AG08396 (cell line): ENCODE data around the gene C6orf141.

Source experiments
- DNase-seq: peaks from one replicate; pipeline ENCODE4 v3.0.0; 2012; ENCODE audit warnings: low spot score, mixed read lengths

The C6orf141 gene

GRCh38 chr6:49539102-49539501 lies 11.4 kb upstream of the C6orf141 start:
- no peak for DNase-seq

GRCh38 chr6:49540614-49541013 lies 9.9 kb upstream of the C6orf141 start:
- no peak for DNase-seq

GRCh38 chr6:49541210-49541724 lies 9.2 kb upstream of the C6orf141 start:
- DNase-seq: no peak

- DNase-seq: no peak
These were observed 8.5 kb upstream of the C6orf141 start for GRCh38 chr6:49541936-49542335.

GRCh38 chr6:49543087-49543858 lies 7.2 kb upstream of the C6orf141 start:
- no peak for DNase-seq

- no peak for DNase-seq
These were observed 4.1 kb upstream of the C6orf141 start for GRCh38 chr6:49546331-49546730.

- no peak for DNase-seq
These were observed 1.7 kb upstream of the C6orf141 start for GRCh38 chr6:49548613-49549304.

GRCh38 chr6:49549691-49550491 lies 577 bp upstream of the C6orf141 start:
- no peak for DNase-seq

GRCh38 chr6:49551078-49551865 lies 804 bp downstream of the C6orf141 start:
- DNase-seq: no peak

- no peak for DNase-seq
These were observed 1.3 kb downstream of the C6orf141 start for GRCh38 chr6:49551866-49552129.

GRCh38 chr6:49552596-49552995 lies 2.1 kb downstream of the C6orf141 start:
- DNase-seq: no peak

GRCh38 chr6:49553384-49553783 lies 2.9 kb downstream of the C6orf141 start:
- peak; percentile 13 for DNase-seq

GRCh38 chr6:49555951-49556350 lies 5.5 kb downstream of the C6orf141 start:
- no peak for DNase-seq

GRCh38 chr6:49556429-49556837 lies 6.0 kb downstream of the C6orf141 start:
- peak; percentile 15 for DNase-seq

- no peak for DNase-seq
These were observed 6.7 kb downstream of the C6orf141 start for GRCh38 chr6:49557177-49557576.

GRCh38 chr6:49558238-49558637 lies 7.8 kb downstream of the C6orf141 start:
- no peak for DNase-seq

- no peak for DNase-seq
These were observed 12.8 kb downstream of the C6orf141 start for GRCh38 chr6:49563006-49563886.

GRCh38 chr6:49564552-49564951 lies 14.1 kb downstream of the C6orf141 start:
- DNase-seq: no peak

- DNase-seq: no peak
These were observed 14.8 kb downstream of the C6orf141 start for GRCh38 chr6:49565261-49565660.

GRCh38 chr6:49565855-49566254 lies 15.4 kb downstream of the C6orf141 start:
- DNase-seq: no peak
